Activated CD4-positive, alpha-beta T cell treated with anti-CD3 and anti-CD28 coated beads, Interleukin-2, amount 50 U/mL, for 1 hour (primary cell): Measurements from ENCODE around the gene PTGER3.
"Not testable (repeated sequence)": the region's sequence is repeated elsewhere in the genome, so short reads cannot be mapped to it uniquely, and the experiment has no call there.

Experiments used
- DNase-seq: peaks from one replicate; pipeline ENCODE4 v3.0.0-alpha.2; 2020

Gene PTGER3

DNA sequence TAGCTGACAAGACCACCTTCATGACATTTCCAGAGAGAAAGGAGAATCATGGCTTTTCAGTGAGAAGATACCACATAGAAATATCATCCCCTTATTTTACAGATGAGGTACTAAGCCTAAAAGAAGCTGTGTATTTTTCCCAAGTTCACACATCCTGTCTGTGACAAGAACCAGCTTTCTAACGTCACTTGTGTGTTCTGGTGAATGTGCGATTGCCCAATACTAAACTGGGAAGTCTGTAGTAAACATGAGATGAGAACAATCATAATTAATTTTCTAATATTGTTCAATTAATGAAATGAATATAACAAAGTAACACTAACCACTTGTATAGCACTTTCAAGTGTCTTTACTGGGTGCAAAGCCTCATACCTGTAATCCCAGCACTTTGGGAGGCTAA is 46.0 kb downstream of the PTGER3 start:
- no peak for DNase-seq

DNA sequence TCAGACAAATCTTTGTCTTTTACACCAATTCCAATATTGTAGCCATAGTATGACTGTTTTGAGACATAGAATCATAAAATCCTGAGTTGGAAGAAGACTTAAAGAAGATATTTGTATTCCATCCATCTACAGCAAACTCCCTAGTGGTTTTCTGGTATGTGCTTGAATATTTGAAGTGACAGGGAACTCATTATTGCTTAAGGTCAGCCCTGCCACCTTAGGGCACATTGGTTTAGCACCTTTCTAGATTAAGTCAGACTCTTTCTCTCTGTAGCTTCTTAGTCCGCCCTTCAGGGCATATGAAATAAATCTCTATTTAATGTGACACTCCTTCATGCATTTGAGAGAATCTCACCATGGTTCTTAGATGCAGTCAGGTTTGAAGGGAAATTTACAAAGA is 49.8 kb downstream of the PTGER3 start:
- DNase-seq = no peak

DNA sequence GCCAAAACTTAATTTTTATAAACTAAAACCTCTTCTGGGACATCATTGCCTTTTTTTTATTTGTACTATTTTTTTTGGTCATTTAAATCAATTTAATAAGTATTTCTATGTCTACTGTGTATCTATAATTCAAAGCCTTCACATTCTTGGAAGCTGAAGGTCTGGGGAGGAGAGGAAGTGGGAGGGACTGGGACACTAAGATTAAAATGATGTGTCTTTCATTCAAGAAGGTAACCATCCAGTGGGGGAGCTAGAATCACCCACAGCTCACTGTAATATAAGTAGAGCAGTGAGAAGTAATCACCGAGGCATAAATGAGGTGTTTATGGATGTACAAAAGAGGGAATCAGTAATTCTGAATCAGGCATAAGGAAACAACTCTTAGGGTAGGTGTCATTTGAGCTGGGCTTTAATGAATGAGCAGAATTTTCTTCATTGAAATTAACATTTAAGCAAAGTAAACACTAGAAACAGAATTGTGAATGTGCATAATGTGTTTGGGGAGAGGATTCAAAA is 52.8 kb downstream of the PTGER3 start:
- DNase-seq = no peak

DNA sequence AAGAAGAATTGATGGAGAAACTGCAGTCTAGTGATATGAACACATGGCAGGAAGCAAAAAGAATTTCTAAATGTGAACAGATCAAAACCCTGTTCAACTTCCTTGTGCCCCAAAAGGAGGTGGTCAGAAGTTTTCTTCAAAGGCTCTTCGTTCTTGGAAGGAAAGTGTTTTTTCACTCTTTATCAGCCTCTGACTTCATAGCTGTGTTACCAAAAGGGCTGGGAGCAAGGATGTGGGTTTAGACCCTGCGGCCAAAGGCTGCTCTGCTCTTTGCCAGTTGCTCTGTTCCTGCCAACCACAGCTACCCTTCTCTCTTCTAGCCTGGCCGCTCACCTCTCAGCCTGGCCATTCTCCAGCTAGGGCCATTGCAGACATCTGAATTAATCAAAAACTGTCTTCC is 53.8 kb downstream of the PTGER3 start:
- no peak for DNase-seq

DNA sequence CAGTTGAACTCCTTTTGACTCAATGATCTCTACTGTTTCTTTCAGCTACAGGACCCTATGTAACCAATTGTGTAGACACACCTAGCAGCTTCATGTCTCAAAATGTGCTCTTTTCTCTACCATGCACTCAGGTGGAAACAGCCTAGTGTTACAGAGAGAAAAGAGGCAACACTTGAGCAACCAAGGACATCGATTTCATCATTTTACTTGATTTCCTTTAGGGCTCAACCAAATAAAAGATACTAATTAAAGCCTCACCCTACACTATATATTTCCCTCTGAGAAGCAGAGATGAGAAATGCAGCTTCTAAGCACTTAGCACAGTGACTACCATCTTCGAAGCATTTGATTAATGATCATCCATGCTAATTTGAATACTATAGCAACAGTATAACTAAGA is 55.1 kb downstream of the PTGER3 start:
- no peak for DNase-seq

DNA sequence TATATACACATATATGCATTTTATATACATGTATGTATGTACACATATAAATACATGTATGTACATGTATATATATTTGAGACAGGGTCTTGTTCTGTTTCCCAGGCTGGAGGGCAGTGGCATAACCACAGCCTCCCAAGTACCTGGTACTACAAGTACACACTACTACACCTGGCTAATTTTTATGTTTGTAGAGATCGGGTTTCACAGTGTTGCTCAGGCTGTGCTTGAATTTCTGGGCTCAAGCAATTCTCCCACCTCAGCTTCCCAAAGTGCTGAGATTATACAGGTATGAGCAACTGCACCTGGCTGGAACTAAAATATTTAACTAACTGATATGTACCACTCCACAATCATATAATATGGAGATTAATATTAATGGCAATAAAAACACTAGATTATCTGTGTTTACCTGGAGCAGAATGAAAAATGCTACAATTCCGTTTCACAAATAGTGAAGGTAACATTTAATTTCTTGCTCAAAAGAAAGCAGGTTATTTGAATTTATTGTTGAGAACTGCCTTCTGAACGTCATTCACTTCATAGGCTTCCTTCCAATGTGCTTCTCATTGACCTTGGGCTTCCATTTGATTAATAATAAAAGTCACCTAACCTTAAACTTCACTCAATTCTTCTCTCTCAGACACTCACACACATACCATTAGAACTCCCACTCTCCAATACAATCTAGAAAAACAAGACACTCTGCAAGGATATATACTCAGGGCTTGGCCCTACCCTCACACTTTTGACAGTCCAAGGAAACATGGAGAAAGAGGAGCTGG is 57.0 kb downstream of the PTGER3 start:
- DNase-seq = no peak

DNA sequence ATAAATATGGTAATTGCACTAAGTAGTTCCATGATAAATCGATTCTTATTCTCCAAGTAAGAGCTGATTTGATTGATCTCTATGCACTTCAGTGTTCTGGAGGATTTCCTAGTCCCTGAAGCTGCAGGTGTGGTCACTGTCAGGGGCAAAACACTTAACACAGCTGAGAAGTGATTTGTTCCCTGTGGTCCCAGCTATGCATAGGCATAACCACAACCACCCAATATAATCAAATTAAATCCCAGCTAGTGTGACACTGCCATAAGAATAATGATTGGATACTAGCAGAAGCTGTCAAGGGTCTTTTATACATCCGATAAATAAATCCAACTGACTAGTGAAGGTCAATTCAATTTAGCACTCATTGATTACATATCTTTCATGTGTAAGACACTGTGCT is 60.1 kb downstream of the PTGER3 start:
- no peak for DNase-seq

DNA sequence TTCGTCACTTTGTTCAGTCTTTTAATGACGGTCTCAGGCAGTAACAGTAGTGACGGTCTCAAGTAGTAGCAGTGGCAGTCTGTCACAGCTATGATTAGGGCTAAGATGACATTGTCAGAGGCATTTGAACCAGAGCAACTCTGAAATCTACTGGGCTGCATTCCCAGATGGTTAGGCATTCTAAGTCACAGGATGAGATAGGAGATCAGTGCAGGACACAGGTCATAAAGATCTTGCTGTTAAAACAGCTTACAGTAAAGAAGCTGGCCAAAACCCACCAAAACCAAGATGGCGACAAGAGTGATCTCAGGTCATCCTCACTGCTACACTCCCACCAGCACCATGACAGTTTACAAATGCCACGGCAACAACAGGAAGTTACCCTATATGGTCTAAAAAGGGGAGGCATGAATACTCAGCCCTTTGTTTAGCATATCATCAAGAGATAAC is 61.8 kb downstream of the PTGER3 start:
- not testable (repeated sequence) for DNase-seq

DNA sequence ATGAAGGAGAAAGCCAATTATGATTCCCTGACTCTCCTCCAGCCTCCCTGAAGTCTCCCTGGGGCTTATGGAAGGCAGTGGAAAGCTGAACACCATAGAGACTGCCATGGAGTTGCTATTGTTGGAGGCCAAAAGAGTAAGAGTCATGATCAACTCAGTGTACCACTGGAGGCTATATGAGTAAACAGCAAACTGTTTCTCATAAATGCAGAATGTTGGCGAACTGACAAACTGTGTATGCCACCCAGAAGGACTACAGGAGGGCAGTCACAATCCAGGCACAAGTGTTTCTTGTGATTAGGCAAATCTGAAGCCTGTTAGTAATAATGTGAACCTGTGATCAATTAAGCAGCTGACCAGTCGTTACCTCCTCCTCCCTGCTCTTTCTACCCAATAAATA is 62.3 kb downstream of the PTGER3 start:
- DNase-seq = not testable (repeated sequence)

DNA sequence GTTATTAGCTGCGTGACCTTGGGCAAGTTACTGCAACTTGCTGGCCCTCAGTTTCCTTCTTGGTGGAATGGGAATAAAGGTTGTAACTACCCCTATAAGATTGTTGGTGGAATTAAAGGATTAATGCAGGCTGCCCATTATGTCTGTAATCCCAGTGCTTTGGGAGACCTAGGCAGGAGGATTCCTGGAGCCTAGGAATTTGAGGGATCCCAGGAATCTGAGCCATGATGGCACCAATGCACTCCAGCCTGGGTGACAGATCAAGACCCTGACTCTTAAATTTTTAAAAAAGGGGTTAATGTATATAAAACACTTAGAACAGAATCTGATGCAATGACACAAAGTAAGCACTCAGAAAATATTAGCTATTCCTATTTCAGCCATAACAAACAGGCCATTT is 67.3 kb downstream of the PTGER3 start:
- no peak for DNase-seq

DNA sequence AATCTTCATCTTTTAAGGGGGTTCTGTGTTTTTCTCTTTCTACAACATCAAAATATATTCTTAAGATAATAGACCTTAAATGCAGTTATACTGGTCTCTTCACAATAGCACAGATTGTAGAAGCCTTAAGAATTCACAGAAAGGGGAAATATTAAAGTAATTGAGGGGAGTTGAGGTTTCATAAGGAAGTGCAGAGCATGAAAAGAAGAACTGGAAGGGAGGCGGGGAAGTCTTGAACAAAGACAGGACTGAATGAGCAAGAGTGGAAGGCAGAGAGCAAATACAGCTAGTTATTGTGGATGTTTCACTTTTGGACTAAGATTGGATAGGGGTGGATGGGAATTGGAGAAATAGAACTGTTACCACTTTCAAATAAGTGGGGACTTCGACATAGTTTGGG is 67.7 kb downstream of the PTGER3 start:
- no peak for DNase-seq

DNA sequence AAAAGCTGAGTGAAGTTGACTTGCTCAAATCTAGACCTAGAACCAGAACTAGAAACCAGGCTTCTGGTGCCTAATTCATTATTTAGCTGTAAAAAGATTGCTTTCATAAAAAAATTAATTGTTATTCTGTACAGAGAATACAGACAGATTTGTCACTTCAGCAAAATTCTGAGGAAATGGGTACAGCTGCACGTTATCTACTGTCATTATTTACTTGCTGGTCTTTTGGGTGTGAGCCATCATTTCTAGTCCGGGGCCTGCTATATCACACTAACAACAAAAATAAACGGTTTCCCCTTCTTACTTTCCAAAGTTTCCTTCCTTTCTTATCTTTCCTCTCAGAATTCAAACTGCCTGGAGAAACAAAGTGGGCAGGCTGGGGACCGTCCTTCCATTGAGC is 68.3 kb downstream of the PTGER3 start:
- DNase-seq = no peak

DNA sequence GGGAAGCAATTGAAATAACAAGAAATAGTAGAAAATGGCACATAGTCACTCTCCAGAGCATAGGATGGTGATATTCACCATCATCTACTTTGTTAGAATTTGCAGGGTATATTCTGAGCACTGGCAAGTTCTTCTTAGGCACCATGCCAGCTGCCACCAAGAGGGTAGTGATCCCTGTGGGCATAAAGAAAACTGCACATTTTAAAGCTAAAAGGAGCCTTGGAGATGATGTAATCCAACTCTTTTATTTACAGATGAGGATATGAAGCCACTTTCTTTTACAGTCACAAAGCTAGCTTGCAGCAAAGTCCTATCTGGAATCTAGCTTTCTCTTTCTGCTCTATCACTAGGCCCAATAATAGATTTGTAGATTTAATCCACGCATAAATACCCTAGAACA is 69.0 kb downstream of the PTGER3 start:
- DNase-seq = no peak

DNA sequence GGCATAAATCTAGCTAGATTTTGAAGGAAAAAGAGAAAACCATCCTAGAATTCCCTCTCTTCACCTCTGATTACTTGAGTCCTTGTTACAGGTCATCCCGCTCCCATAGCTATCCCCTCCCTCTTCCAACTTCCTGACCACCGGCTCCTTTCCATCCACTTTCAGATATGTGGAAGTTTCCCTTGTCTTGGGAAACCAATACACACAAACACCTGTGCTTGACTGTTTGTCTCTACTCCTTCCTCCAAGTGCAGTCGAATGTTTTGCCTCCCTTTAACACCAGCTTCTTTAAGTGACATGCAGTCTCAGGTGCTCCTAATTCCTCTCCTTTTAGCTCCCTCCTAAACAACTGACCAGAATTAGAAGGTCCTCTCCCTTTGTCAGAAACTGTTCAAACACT is 70.0 kb downstream of the PTGER3 start:
- no peak for DNase-seq

DNA sequence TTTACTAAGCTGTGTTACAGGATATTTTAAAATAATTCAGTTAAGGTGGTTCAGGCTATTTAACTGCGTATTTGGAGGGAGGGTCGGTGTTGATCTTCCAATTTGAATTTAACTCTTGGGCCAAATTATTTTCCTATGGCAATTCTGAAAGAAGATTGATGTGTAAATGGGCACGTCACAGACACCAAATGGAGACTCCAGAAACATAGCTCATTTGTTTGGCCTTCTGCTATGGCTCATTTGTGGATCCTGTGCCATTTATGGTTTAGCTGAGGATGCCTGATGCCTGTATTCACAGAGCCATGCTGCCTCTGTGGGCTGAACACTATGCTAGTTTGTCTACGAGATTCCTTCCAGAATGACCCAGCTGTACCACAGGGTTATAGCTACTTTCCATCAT is 70.6 kb downstream of the PTGER3 start:
- no peak for DNase-seq

DNA sequence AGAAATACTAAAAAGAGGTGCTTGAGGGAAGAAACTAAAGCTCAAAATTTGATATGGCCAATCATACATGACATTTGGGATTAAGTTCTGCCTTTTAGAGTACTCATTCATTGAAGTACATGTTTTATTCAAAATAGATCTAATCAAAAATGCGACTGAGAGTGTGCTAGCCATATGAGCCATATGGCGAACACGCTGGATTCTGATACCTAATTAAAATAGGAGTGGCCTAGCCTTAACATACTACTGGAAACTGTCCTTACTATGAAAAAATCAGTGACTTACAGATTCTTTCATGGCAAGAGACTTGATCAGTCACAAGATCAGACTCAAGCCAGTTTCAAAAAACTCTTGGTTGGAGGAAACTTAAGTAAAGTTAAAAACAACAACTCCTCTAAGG is 73.9 kb downstream of the PTGER3 start:
- no peak for DNase-seq

DNA sequence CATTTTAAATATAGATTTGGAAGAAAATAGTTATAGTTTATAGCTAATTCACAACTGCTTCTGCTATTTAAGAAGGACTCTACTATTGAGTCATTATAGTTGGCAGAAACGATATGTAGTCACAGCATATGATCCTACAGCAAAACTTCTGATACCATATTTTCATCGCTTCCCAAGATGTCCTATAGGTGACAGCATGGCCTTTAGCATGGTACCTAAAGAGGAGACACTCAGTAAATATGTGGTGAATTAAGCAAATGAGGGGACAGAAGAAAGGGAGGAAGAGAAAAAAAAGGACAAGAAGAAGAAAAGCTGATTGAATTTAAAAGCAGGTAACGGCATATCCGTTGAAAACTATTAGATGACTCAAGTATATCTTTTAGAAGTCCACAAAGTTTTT is 77.2 kb downstream of the PTGER3 start:
- no peak for DNase-seq

DNA sequence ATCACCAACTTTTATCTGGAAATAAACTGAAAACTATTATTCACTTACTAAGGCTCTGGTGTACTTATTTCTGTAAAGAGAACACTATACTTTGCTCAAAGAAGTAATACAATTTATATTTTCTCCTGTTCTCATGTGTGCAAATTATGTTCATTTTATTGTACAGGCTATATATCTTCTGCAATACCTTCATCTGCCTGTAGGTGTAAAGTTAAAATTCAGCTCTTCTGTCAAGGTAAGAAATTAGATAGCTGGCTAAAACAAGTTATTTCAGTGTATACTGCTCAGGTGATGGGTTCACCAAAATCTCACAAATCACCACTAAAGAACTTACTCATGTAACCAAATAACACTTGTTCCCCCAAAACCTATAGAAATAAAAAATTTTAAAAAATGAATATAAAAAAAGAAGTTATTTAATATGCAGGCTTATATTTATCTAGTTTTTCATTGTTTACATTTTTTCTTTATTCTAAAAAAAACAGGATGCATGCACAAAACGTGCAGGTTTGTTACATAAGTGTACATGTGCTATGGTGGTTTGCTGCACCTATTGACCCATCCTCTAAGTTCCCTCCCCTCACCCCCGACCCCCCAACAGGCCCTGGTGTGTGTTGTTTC is 81.5 kb downstream of the PTGER3 start:
- DNase-seq = no peak

DNA sequence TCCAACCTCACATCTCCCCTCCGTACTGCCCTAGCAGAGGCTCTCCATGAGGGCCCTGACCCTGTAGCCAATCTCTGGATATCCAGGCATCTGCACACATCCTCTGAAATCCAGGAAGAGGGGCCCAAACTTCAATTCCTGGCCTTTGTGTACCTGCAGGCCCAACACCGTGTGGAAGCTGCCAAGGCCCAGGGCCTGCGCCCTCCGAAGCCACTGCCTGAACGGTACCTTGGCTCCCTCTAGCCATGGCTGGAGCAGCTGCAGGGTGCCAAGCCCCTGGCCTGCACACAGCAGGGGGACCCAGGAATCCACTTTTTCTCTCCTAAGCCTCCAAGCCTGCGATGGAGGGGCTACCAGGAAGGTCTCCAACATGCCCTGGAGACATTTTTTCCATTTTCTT is 84.2 kb downstream of the PTGER3 start:
- no peak for DNase-seq

DNA sequence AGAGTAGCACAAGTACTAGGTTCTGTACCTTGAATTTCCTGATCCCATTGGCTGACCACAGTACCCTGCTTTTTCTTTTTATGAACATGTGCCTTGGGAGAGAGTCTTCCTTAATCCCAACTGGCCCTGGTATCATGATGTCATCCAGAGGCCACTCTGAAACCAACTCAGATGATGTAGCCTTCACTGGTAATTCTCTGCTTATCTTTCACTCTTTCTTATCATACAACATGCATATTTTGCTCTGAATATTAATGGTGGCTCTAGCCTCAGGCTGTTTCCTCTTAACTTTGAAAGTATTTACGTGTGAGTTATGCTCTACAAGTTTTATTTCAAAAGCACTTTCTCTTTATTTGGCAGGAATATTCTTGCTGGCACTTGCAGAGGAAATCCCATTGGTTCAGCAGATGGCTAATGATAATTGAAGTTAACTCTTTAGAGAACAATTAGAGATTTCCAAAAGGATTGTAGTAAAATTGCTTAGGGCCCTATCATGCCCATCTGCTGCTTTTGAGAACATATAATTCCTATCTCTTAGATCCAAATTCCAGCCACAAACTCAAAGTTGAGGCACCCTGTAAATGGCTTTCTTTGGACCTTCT is 86.1 kb downstream of the PTGER3 start:
- no peak for DNase-seq

DNA sequence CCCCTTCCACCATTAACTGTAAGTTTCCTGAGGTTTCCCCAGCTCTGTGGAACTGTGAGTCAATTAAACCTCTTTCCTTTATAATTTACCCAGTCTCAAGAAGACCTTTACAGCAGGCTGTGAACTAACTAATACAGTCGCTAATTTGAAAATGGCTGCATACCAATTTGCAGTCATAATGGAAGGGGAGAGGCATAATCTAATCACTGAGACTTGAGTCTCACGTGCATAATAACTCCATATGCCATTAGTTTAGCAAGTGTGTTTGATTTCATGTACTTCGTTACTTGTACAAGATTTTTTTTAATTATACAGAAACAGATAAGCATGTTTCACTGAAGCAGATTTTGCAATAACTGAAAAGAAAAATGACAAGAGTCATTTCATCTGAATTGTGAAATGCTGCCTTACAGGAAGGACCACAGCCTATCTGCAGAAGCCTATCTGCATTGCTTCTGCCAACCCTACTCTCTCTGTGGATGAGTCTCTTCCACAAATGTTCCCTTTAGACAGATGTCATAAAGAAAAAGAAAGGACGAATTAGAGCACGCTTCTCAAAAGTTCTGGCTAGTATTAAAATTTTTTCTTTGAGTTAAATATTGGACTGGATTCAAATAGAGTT is 99.1 kb downstream of the PTGER3 start:
- DNase-seq = no peak

DNA sequence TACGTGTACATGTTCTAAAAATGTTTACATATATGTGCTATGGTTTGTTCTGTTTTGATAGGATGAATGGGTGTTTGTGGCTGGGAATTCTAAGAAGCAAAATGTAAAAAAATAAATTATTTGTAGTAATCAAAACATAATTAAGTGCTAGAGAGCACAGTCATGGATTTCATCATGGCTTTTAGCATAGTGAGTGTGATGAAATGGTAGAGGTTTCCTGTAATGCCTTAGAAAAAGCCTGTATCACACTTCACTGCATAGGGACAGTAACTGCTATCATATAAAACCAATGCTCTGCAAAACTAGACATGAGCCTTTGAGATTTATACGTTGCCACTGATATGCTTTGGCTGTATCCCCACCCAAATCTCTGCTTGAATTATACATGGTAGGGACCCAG is 99.8 kb downstream of the PTGER3 start:
- no peak for DNase-seq

DNA sequence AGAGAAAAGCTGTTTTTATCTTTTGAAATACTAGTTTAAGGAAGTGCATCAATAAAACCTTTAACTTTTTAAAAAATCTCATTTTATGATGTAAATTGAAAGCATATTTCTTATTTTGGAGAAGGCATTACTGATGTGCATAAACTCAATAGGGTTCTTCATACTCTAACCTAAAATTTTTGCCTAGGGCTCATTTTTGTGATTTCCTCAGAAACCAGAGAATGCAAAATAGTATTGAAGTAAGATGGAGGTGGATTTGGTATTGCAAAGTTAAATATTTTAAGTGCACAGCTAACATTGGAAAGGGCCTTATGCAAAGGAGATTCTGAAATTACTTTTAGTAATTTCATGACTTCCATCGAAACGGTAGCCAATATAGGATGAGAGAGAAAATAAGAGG is 101.9 kb downstream of the PTGER3 start:
- no peak for DNase-seq

DNA sequence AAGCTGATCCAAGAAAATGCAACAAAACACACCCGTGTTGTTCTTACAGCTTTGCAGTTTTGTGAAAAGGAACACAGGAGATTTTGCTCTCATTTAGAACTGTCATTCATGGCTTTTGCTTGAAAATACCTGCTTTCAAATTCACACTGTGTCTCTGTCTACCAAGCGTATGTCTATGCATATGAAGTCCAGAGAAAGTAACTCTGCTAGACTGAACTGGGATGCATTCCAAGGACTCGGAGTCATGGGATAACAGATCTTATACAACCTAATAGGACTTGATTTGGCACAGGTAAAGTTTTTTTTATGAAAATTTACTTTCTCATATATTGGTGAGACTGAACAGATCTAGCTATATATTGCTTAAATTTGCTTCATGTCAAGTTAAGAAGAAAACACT is 102.4 kb downstream of the PTGER3 start:
- DNase-seq = no peak
